LNCaP clone FGC (cell line): Measurements from ENCODE around the gene KDM4B.

Source experiments
- DNase-seq: peaks from one replicate; pipeline ENCODE4 v3.0.0-alpha.2; 2011; ENCODE audit warnings: low read depth
- H3K4me3 ChIP-seq: 2 replicates; pipeline ENCODE4 v1.5.1; 2011; ENCODE audit warnings: mild to moderate bottlenecking, low read depth, low read length, control low read depth
- CTCF ChIP-seq: IDR thresholded peaks from 2 replicates; pipeline ENCODE4 v1.5.1; 2012; ENCODE audit warnings: mild to moderate bottlenecking; ENCODE audit not compliant: control insufficient read depth, insufficient read depth; ENCODE audit errors: extremely low read depth

KDM4B gene

GRCh38 chr19:5091684-5092480 lies 123.0 kb downstream of the KDM4B start:
- DNase-seq, result no peak
- no peak overlapping the region for H3K4me3 ChIP-seq
- no peak for TF ChIP-seq CTCF

- no peak overlapping the region for H3K4me3 ChIP-seq
- TF ChIP-seq CTCF, result no peak
- no peak for DNase-seq
Measured at GRCh38 chr19:5092481-5092843, 123.5 kb downstream of the KDM4B start.

DNA sequence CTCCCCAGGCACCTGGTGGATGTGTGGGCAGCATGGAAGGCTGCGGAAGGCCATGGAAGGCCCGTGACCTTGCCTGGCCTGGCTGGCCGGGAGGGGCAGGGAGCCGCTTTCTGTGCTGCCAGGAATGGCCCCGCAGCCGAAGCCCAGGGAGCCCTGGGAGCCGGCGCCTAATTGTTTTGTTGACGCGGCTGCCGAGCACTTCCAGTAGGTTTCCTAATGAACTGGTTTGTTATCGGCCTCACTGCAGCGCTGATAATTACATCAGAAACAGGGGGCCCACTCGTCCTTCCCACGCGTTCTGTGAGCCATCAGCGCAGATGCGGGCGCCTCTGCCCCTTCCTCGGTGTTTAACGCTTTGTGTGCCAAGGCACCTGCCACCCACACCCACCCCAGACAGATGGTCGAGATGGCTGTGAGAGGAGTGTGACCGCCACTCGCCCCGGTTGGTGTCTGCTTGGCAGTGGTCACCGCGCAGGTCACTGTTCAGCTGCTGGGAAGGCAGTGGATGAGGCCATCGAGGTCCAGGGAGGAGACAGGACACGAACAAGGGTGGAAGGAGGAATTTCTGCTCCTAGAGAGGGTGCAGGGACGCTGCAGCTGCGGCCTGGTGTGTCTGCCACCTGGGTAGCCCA lies 124.5 kb downstream of the KDM4B start:
- H3K4me3 ChIP-seq, result no peak overlapping the region
- no peak for DNase-seq
- no peak for TF ChIP-seq CTCF

GRCh38 chr19:5093948-5094718 lies 125.2 kb downstream of the KDM4B start:
- no peak for TF ChIP-seq CTCF
- no peak for DNase-seq
- no peak overlapping the region for H3K4me3 ChIP-seq

DNA sequence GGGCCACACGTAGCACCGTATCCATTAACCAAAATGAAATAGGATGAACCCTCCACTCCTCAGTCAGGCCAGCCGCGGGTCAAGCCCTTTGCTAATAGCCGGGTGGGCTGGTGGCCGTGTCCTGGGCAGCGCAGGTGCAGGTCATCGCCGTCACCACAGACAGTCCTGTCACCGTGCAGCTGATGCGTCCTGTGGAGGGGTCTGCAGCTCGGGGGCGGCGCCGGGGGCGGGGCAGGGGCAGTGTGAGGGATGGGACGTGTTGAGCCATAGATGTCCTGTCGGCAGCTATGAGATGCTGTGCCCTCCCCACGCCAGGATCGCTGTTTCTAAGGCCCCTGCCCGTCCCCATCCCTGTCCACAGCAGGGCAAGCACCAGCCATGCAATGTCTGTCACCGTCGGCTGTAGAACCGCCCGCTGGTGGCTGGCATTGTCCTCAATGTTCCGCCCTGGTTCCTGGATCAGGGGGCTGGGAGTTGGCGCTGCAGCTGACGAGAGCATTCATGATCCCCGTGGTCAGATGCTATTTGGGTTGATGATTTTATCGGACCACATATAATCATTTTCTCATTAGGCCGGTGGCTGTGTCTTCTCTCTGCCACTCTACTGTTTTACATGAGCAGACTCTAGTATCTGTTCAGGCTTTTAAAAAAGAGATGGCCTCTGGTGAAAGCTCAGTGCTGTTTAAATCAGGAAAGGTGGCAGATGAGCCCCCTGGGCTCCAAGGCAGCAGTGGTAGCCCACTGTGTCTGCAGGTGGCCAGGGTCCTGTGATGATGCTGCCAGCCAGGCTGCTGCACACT lies 126.1 kb downstream of the KDM4B start:
- no peak overlapping the region for H3K4me3 ChIP-seq
- TF ChIP-seq CTCF, result no peak
- no peak for DNase-seq

- DNase-seq, result no peak
- TF ChIP-seq CTCF, result no peak
- no peak overlapping the region for H3K4me3 ChIP-seq
Measured at GRCh38 chr19:5095568-5095850, 126.6 kb downstream of the KDM4B start.
